GM18907 (cell line): ENCODE measurements around the gene GOSR1.
"Not testable (repeated sequence)": the region's sequence is repeated elsewhere in the genome, so short reads cannot be mapped to it uniquely, and the experiment has no call there.

Experiments
- ATAC-seq: cut with Tn5 transposase; IDR thresholded peaks from one replicate; pipeline ENCODE4 v1.9.1; 2021; ENCODE audit warnings: mild to moderate bottlenecking, moderate library complexity; ENCODE audit not compliant: unreplicated experiment

Gene GOSR1

DNA sequence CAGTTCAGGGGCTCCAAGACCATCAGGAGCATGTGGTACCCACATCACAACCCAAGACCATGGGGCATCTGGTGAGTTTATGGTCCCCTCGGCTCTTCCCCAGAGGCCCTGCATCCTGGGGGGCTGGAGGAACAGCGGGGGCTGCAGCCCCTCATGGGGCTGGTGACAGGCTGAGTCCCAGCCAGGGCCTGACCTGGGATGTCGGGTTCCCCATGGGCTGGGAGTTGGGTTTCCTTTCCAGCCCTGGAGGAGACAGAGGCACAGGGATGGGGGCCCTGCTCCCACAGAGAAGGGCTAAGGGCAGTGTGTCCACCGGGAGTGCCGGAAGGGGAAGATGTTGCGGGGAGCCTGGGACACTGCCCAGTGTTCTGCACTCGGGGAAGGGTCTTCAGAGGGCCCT lies 82.4 kb downstream of the GOSR1 start:
- no peak for ATAC-seq

- ATAC-seq: not testable (repeated sequence)
Measured at GRCh38 chr17:30560117-30561026, 83.2 kb downstream of the GOSR1 start.

- ATAC-seq: not testable (repeated sequence)
Measured at GRCh38 chr17:30561766-30562165, 84.6 kb downstream of the GOSR1 start.

- not testable (repeated sequence) for ATAC-seq
Measured at GRCh38 chr17:30563131-30563904, 86.1 kb downstream of the GOSR1 start.

DNA sequence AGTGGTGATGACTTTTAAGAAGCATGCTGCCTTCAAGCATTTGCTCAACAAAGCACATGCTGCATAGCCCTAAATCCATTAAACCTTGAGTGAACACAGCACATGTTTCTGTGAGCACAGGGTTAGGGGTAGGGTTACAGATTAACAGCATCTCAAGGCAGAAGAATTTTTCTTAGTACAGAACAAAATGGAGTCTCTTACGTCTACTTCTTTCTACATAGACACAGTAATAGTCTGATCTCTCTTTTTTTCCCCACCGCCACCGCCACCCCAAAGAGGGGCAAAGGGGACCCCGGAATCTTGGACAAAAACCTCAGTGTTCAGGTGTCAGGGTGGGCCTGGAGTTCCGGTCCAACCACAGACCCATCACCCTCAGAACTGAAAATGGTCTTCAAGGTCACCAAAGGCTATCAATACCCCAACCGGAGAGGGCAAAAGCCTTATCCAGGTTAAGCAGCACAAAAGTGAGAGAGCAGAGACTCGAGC lies 86.7 kb downstream of the GOSR1 start:
- ATAC-seq: not testable (repeated sequence)

DNA sequence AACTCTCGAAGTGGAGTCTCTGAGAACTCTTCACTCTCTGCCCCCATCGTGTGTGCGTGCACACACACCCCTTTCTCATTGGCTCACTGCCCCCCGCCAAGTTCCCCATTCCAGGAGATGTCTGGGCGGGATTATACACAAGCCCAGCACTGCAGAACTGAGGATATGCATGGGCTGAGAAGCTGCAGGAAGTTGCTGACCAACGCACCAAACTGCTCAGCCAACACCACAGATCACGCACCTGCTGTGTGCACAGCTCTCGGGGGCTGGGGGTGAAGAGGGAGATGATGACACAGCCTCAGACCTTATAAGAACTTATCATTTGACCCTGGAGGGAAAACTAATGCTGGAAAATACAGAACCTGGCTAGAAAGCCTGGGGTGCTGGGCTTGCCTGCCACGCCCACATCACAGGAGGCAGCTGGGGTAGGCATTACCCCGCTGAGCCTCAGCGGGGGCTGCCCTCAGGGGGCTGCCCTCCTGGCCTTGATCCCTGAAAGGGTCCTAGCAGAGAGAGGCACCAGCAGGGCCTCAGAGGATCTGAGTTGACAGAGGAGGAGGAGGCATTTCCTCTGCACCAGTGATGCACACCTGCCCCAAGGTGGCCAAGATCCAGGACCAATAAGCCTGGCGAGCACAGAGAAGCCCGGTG lies 87.3 kb downstream of the GOSR1 start:
- not testable (repeated sequence) for ATAC-seq

DNA sequence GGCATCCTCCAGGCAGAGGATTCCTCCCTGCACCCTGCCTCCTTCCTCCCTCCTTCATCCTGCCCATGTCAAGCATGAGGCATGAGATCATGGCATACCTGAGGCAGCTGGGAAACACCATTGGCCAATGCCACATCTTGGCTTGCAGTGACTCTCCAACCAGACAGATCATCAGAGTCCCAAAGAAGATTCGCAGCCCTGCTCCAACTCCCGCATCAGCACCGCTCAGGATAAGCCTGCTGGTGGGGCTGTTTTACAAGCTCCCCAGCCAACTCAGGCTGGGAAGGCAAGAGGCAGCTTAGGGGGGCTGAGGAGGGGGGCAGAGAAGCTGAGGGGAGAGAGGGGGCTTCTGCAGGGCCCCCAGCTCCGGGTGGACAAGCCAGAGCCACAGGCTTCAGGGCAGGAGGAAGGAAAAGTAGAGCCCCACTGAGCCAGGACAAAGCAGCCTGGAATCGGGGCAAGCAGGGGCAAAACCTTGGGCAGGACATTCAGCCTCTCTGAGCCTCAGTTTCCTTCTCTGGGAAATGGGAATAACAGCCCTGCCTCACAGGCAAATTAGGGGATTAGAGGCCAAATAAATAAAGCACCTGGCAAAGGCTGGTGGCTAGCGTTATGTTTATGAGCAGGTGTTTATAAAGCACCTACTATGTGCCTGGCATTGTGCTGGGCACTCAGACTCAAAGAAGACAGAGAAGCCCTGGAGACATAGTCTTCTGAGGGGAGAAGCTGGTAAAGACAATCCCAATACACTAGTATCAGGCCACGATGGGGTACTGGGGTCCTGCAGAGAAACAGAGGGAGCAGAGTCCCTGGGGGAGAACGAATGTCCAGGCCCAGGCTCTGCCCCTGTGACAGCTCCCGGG lies 88.1 kb downstream of the GOSR1 start:
- ATAC-seq: no peak

DNA sequence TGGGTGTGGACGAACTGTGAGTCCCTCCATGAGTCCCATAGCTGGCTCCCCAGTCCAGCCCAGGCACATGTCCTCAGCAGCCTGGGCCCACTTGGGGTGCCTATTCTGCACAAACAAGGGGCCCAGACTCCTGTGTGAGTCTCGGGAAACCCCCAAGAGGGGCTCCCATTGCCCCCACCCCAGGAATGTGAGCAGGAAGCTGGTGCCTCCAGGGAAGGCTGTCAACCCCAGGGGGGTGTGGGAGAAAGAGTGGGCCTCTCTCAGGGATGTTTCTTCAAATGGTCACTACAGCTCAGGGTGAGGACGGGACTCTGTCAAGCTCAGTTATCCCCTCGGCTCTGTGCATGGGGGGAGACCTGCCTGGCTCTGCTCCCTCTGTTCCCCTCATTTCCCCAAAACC lies 88.9 kb downstream of the GOSR1 start:
- ATAC-seq: not testable (repeated sequence)

GRCh38 chr17:30566516-30567225 lies 89.5 kb downstream of the GOSR1 start:
- ATAC-seq: not testable (repeated sequence)

GRCh38 chr17:30567231-30568116 lies 90.3 kb downstream of the GOSR1 start:
- ATAC-seq: no peak

DNA sequence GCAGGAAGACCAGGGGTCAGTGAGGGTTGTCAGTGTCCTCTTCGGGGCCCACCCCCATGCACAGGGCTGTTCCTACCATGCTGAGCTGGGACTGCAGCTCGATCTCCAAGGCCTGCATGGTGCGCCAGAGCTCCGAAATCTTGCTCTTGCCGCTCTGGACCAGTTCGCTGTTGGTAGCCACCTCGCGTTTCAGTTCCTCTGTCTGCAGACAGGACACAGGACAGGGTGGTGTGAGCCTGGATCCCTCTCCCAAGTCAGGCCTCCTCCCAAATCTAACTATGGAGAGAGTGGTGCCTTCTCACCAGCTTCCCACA lies 90.9 kb downstream of the GOSR1 start:
- ATAC-seq: no peak

- ATAC-seq: not testable (repeated sequence)
Measured at GRCh38 chr17:30569531-30570175, 92.4 kb downstream of the GOSR1 start.

DNA sequence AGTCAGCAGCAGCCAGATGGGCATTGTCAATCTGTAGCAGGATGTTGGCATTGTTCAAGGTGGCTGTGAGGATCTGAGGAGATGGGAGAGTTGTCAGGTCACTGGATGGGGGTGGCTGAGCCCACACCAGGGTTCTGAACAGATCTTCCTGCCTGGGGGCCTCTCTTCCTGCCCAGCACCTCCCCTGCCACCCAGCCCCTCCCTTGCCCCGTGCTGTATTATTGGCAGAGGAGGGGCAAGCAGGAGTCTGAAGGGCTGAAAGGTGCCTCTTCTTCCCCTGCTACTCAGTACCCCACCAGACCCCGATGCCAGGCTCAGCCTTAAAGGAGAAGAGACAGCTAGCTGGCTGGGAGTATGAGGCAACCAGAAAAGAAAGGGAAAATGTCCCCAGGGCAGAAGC lies 93.0 kb downstream of the GOSR1 start:
- ATAC-seq: no peak

- no peak for ATAC-seq
Measured at GRCh38 chr17:30570596-30571265, 93.5 kb downstream of the GOSR1 start.

DNA sequence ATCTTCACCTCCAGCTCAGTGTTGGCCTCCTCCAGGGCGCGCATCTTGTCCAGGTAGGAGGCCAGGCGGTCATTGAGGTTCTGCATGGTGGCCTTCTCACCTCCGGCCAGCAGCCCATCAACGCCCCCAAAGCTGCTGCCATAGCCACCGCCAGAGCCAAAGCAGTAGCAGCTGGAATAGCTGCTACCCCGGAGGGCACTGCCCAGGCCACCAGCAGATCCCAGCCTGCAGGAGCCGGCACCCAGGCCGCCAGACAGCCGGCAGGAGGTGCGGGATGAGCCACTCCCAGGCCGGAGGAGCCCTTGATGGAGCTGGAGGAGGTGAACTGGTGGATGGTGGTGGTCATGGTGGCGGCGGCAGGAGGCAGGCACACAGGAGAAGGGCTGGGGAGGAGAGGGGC lies 94.2 kb downstream of the GOSR1 start:
- not testable (repeated sequence) for ATAC-seq

DNA sequence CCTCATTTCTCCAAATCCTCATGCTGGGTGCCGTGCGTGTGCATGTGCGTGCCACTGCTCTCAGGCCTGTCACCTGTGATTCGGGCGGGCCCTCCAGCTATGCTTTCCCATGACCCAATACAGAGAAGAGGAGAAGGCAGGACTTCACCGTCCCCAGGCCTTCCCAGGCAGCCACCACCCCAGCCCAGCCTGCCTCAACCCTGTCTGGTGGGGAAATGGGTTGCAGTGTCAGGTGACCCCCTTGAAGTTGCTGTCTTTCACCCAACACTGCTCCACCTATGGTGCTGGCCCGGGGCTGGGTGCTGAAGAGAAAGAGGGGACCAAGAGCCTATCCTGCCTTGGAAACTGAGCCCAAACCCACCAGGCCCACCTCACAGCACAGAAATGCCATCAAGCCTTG lies 94.7 kb downstream of the GOSR1 start:
- ATAC-seq: no peak

GRCh38 chr17:30572651-30573554 lies 95.7 kb downstream of the GOSR1 start:
- not testable (repeated sequence) for ATAC-seq
